ENCODE data around the gene LRRFIP2.

GRCh38 chr3:37190667-37191066 is 16.3 kb upstream of the LRRFIP2 start:
- TF ChIP-seq CTCF (IDR thresholded peaks at IDR 0.05) (no peak), POLR2A (IDR thresholded peaks at IDR 0.05) (no peak)

All from lower leg skin (tissue), 3 donors.